ENCODE measurements around the gene FHIP1B. TPM values are rescaled to one million over a fixed set of nuclear protein-coding genes. Genes with fewer than 3 reads are reported as not detected.

Gene FHIP1B
- total RNA-seq, 4 donors from 2014 or later = 13.0 to 50.4 (median 20.0) TPM

DNA sequence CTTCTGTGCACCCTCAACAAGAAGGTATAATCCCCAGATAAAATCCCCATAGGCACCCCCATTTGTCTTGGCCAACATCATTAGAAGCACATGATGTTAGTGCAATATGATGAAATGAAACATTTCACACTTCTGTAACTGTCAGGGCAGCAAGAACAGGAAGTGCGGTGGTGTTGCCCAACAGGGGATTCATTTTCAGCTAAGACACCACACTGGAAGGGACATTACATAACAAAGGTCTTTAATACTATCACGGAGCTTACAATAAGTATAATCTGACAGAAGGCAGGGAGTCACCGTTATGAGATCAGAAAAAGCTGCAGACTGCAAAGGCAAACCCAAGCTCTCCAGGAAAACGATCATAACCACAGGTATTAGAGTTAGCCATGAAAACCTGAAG is 33.5 kb downstream of the FHIP1B start:
- Histone ChIP-seq H3K4me3 (no peak overlapping the region), H3K27me3 (no peaks in the 10 kb centered on the region), H3K36me3 (peaks cover 0 to 13% of the 10 kb centered on the region in 2 donors), H3K4me1 (no peaks in the 10 kb centered on the region), H3K27ac (no peak overlapping the region), H3K9me3 (no peaks in the 10 kb centered on the region)
- WGBS, 2 donors (ENCODE audit: low coverage in 1 of 2) = 58 to 84% methylated on average over 3 to 4 of the region's 4 CpGs
- peak; percentile 40 for ATAC-seq
- no peak for TF ChIP-seq EP300 (IDR thresholded peaks at IDR 0.05)
- TF ChIP-seq, protein P1, sequence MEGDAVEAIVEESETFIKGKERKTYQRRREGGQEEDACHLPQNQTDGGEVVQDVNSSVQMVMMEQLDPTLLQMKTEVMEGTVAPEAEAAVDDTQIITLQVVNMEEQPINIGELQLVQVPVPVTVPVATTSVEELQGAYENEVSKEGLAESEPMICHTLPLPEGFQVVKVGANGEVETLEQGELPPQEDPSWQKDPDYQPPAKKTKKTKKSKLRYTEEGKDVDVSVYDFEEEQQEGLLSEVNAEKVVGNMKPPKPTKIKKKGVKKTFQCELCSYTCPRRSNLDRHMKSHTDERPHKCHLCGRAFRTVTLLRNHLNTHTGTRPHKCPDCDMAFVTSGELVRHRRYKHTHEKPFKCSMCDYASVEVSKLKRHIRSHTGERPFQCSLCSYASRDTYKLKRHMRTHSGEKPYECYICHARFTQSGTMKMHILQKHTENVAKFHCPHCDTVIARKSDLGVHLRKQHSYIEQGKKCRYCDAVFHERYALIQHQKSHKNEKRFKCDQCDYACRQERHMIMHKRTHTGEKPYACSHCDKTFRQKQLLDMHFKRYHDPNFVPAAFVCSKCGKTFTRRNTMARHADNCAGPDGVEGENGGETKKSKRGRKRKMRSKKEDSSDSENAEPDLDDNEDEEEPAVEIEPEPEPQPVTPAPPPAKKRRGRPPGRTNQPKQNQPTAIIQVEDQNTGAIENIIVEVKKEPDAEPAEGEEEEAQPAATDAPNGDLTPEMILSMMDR (IDR thresholded peaks at IDR 0.05) = no peak
- TF ChIP-seq POLR2A (IDR thresholded peaks at IDR 0.05) = no peak
- TF ChIP-seq POLR2AphosphoS5 (IDR thresholded peaks at IDR 0.05) = no peak

DNA sequence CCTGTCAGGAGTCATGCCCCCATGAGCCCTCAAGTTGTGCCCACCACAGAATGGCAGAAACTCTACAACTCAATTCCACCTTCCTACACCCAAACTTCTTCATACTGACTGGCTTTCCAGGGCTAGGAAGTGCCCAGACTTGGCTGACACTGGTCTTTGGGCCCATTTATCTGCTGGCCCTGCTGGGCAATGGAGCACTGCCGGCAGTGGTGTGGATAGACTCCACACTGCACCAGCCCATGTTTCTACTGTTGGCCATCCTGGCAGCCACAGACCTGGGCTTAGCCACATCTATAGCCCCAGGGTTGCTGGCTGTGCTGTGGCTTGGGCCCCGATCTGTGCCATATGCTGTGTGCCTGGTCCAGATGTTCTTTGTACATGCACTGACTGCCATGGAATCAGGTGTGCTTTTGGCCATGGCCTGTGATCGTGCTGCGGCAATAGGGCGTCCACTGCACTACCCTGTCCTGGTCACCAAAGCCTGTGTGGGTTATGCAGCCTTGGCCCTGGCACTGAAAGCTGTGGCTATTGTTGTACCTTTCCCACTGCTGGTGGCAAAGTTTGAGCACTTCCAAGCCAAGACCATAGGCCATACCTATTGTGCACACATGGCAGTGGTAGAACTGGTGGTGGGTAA is 35.1 kb downstream of the FHIP1B start, which contains the start of gene OR52W1:
OR52W1 (plus strand) TSS at position 51 of the 637 bp plus-strand sequence; CDS start at position 51, 0 bp downstream.
- no peak within 1 kb of the TSS for H3K4me3 ChIP-seq
- H3K36me3 ChIP-seq = no peaks in the 10 kb centered on the region
- TF ChIP-seq, protein P1 (IDR thresholded peaks at IDR 0.05) = no peak
- TF ChIP-seq POLR2A (IDR thresholded peaks at IDR 0.05) (no peak), EP300 (IDR thresholded peaks at IDR 0.05) (no peak), POLR2AphosphoS5 (IDR thresholded peaks at IDR 0.05) (no peak)
- no peak for ATAC-seq
- H3K27ac ChIP-seq = no peak within 1 kb of the TSS
- WGBS, 2 donors (ENCODE audit: low coverage in 1 of 2) = 100% methylated on average over 1 of the region's 5 CpGs; no CpG with 5 or more reads in 1 of the 2 donors
- H3K27me3 ChIP-seq = no peaks in the 10 kb centered on the region
- H3K9me3 ChIP-seq = no peaks in the 10 kb centered on the region
- H3K4me1 ChIP-seq = no peaks in the 10 kb centered on the region

DNA sequence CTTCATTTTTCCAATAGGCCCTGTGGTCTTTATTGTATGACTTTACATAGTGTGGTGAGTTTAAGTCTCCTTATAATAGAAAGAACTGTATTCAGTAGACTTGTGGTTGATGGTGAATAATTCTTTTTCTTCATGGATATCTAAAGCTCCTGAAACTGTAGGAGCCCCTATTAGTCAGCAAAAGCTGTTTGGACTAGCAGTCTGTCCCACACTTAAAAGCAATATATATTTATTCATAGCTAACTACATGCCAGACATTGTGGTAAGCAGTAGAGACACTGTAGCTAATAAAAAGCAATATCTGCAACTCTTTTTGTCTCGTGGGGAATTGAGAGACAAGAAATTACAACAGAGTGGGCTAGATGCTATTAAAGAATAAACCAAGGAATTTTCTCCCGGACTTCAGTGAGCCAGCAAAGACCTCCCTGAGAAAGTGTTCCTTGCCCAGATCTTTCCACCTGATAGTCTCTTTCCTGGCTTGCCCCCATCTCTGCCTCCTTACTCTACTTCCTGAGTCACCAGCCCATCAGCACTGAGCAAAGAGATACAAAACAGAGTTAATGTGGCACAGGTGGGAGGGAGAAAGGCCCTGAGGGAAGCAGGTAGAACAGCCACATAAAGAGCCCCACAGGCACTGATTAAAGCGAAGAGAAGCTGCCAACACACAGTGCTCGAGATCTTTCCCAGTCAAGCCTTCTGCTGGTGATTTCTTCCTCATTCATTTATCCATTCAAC is 36.8 kb downstream of the FHIP1B start:
- no peak overlapping the region for H3K4me3 ChIP-seq
- no peaks in the 10 kb centered on the region for H3K4me1 ChIP-seq
- H3K27ac ChIP-seq = no peak overlapping the region
- 59 to 85% methylated on average over 3 to 4 of the region's 4 CpGs for WGBS, 2 donors (ENCODE audit: low coverage in 1 of 2)
- H3K36me3 ChIP-seq = no peaks in the 10 kb centered on the region
- no peaks in the 10 kb centered on the region for H3K27me3 ChIP-seq
- no peaks in the 10 kb centered on the region for H3K9me3 ChIP-seq
- TF ChIP-seq, protein P1 (IDR thresholded peaks at IDR 0.05) = no peak
- TF ChIP-seq POLR2AphosphoS5 (IDR thresholded peaks at IDR 0.05) (no peak), EP300 (IDR thresholded peaks at IDR 0.05) (no peak)
- no peak for ATAC-seq

DNA sequence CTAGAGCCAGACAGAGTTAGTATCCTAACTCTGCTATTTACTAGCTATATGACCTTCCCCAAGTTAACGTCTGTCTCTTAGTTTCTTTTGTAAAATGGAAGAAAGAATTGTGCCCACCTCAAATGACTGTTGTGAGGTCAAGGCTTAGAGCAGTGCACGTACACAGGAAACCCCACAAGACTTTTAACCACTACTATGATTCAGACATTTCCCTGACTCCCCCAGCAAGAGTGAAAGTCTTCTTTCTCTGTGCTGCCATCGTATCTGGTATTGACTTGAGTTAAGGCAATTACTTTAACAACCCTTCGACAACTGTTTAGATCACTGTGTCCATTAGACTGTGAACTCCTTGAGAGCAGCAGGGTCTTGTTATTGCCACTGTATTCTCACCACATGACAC is 38.0 kb downstream of the FHIP1B start:
- Histone ChIP-seq H3K4me1 (no peaks in the 10 kb centered on the region), H3K27ac (no peak overlapping the region), H3K27me3 (no peaks in the 10 kb centered on the region), H3K36me3 (no peaks in the 10 kb centered on the region), H3K4me3 (no peak overlapping the region), H3K9me3 (no peaks in the 10 kb centered on the region)
- ATAC-seq = no peak
- no peak for TF ChIP-seq POLR2A (IDR thresholded peaks at IDR 0.05)
- WGBS, 2 donors (ENCODE audit: low coverage in 1 of 2) = 53 to 60% methylated on average over 4 of the region's 4 CpGs

DNA sequence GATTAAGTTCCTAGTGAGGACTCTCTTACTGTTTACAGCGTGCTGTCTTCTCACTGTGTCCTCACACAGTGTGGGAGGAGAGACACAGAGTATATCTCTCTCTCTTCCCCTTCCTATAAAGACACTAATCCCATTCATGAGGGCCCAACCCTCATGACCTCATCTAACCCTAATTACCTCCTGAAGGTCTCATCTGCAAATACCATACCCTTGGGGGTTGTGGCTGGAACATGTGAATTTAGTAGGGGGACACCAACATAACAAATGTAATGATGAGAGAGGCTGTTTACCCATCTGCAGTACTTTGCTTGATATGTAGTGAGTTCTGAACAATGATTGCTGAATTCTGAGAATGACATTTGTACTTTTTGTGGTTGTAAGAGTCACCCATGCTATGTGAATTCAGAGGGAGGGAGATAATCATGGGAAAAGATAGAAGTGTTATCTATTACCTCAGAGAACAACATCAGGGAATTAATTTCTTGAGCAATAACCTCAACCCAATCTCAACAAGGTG is 40.3 kb downstream of the FHIP1B start:
- no peak overlapping the region for H3K4me3 ChIP-seq
- no peak overlapping the region for H3K27ac ChIP-seq
- no peaks in the 10 kb centered on the region for H3K4me1 ChIP-seq
- WGBS, 2 donors (ENCODE audit: low coverage in 1 of 2) = 70 to 75% methylated on average over 1 of the region's 1 CpG
- TF ChIP-seq POLR2AphosphoS5 (IDR thresholded peaks at IDR 0.05) = no peak
- no peak for TF ChIP-seq EP300 (IDR thresholded peaks at IDR 0.05)
- TF ChIP-seq, protein P1 (IDR thresholded peaks at IDR 0.05) = no peak
- TF ChIP-seq POLR2A (IDR thresholded peaks at IDR 0.05) = no peak
- H3K27me3 ChIP-seq = no peaks in the 10 kb centered on the region
- H3K36me3 ChIP-seq = no peaks in the 10 kb centered on the region
- ATAC-seq = no peak
- no peaks in the 10 kb centered on the region for H3K9me3 ChIP-seq

All from gastroesophageal sphincter (tissue), 4 donors.